ENCODE results near the gene TBC1D24.

TBC1D24 gene

GRCh38 chr16:2462031-2462866, 12.7 kb upstream of the TBC1D24 start:
- in situ Hi-C loops (cut with HindIII; ENCODE audit: low sequenced_read_pairs): no loop called here
- TF ChIP-seq, protein P1, sequence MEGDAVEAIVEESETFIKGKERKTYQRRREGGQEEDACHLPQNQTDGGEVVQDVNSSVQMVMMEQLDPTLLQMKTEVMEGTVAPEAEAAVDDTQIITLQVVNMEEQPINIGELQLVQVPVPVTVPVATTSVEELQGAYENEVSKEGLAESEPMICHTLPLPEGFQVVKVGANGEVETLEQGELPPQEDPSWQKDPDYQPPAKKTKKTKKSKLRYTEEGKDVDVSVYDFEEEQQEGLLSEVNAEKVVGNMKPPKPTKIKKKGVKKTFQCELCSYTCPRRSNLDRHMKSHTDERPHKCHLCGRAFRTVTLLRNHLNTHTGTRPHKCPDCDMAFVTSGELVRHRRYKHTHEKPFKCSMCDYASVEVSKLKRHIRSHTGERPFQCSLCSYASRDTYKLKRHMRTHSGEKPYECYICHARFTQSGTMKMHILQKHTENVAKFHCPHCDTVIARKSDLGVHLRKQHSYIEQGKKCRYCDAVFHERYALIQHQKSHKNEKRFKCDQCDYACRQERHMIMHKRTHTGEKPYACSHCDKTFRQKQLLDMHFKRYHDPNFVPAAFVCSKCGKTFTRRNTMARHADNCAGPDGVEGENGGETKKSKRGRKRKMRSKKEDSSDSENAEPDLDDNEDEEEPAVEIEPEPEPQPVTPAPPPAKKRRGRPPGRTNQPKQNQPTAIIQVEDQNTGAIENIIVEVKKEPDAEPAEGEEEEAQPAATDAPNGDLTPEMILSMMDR (IDR thresholded peaks at IDR 0.05; ENCODE audit: low read depth, low read length): no peak
- no peak overlapping the region for H3K4me3 ChIP-seq (ENCODE audit: low read depth, low read length)
- DNase-seq (ENCODE audit: low read depth, low spot score): no peak

GRCh38 chr16:2464333-2464732, 10.6 kb upstream of the TBC1D24 start:
- DNase-seq (ENCODE audit: low read depth, low spot score): no peak
- TF ChIP-seq, protein P1 (IDR thresholded peaks at IDR 0.05; ENCODE audit: low read depth, low read length): no peak
- in situ Hi-C loops (cut with HindIII; ENCODE audit: low sequenced_read_pairs): no loop called here
- no peak overlapping the region for H3K4me3 ChIP-seq (ENCODE audit: low read depth, low read length)

- no peak for DNase-seq (ENCODE audit: low read depth, low spot score)
- TF ChIP-seq, protein P1 (IDR thresholded peaks at IDR 0.05; ENCODE audit: low read depth, low read length): peak; percentile 35
- no peak overlapping the region for H3K4me3 ChIP-seq (ENCODE audit: low read depth, low read length)
- in situ Hi-C loops (cut with HindIII; ENCODE audit: low sequenced_read_pairs): no loop called here
These were observed 9.1 kb upstream of the TBC1D24 start for GRCh38 chr16:2465653-2466415.

DNA sequence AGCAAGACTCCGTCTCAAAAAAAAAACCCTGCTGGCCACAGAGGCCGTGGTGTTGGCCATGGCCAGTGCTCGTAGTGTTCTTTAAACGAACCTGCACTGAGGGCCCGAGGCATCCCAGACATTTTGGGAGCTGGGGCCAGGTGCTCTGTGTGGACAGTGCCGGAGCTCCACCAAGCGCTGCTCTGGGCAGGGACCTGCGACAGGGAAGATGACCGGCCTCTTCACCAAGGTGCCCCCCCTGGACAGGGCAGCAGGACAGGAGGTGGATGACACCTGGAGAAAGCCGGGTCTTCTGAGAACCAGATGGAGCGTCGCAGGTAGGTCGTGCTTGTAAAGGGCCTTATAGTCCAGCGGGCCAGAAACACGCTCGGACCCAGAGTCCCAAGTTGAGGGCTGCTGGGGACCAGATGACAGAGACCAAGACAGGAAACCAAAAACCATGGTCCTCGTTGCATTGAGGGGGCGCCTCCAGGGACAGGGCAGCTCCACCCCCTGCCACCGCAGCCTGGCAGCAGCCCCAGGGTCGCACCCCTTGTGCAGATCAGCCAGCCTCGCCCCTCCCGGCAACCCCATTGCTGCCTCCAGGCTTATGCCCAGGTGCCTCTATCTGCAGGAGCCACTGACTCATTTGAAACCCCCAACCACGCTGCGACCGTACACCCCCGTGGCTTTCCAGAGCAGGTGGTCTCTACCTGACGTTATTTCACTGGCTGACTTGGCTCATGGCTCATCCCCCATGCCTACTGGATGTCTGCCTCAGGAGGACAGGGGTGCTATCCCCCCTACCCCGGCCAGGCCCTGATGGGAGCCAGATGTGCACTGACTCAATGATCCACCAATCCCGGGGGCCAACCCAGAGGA, 8.0 kb upstream of the TBC1D24 start:
- TF ChIP-seq, protein P1 (IDR thresholded peaks at IDR 0.05; ENCODE audit: low read depth, low read length): no peak
- no peak for DNase-seq (ENCODE audit: low read depth, low spot score)
- in situ Hi-C loops (cut with HindIII; ENCODE audit: low sequenced_read_pairs): no loop called here
- H3K4me3 ChIP-seq (ENCODE audit: low read depth, low read length): no peak overlapping the region

GRCh38 chr16:2467528-2468232, 7.2 kb upstream of the TBC1D24 start:
- DNase-seq (ENCODE audit: low read depth, low spot score): peak; percentile 72
- TF ChIP-seq, protein P1 (IDR thresholded peaks at IDR 0.05; ENCODE audit: low read depth, low read length): no peak
- H3K4me3 ChIP-seq (ENCODE audit: low read depth, low read length): peak overlapping the region; percentile 21
- in situ Hi-C loops (cut with HindIII; ENCODE audit: low sequenced_read_pairs): no loop called here

Data from astrocyte of the spinal cord (primary cell).